Esophagus muscularis mucosa (tissue), 4 donors: ENCODE measurements around the gene SLC30A10.

ENCODE experiments used
- CTCF ChIP-seq, 3 experiments: fragments of 200-600 bp in 2 of 3; fragments of 450-650 bp in 1 of 3; sonication (generic) in 2 of 3; IDR thresholded peaks; one replicate each; pipeline ENCODE4 v1.5.1; 2017 to 2019; ENCODE audit warnings: antibody characterized with exemption in 3 of 3, mild to moderate bottlenecking in 2 of 3, moderate library complexity in 1 of 3
- EP300 ChIP-seq: sonication (generic); formaldehyde crosslinking; IDR thresholded peaks from one replicate; pipeline ENCODE4 v1.6.1; 2017; ENCODE audit warnings: antibody characterized with exemption
- POLR2A ChIP-seq: fragments of 450-650 bp; IDR thresholded peaks from one replicate; pipeline ENCODE4 v1.6.1; 2017; ENCODE audit warnings: antibody characterized with exemption, moderate library complexity, mild to moderate bottlenecking, low read depth
- POLR2AphosphoS5 ChIP-seq, 2 donors: sonication (generic); formaldehyde crosslinking; IDR thresholded peaks; one replicate each; pipeline ENCODE4 v1.6.1; 2017; ENCODE audit warnings: antibody characterized with exemption in 2 of 2

DNA sequence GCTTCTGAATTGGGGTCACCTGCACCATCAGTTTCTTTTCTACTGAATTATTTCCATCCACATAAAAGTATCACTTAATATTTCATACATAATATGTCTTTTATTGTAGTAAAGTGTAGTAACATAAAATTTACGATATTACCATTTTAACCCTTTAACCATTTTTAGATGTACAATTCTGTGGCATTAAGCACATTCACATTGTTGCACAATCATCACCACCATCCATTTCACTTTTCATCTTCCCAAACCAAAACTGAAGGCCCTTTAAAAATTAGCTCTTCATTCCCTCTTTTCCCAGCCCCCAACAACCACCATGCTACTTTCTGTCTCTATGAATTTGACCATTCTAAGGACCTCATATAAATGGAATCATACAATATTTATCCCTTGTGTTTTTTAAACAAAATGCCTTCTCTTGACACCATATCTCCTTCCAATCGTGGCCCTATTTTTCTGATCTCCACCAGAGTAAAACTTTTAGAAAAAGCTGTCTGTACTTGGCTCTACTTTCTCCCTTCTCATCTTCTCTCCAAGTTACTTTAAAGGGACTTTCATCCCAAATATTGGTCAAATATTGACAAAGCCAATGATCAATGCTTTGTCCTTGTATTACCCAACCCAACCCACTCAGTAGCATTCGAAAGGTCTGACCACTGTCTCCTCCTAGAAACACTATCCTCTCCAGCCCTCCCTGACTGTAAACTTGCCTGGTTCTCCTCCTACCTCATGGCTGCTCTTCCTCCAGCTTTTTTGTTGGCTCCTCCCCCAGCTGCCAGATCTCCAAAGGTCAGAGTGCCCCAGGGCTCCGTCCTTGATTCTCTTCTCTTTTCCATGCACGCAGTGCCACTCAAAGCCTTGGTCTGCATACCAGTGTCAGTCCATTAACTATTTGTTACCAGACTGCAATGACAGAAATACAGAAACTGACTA is 44.7 kb downstream of the SLC30A10 start:
- TF ChIP-seq POLR2A, result no peak
- TF ChIP-seq CTCF (IDR thresholded peaks at IDR 0.05), result no peak
- no peak for TF ChIP-seq POLR2AphosphoS5 (IDR thresholded peaks at IDR 0.05)
- no peak for TF ChIP-seq EP300
